GM12878 (cell line): ENCODE results near the gene SORBS2. TPM values are rescaled to one million over a fixed set of nuclear protein-coding genes. Genes with fewer than 3 reads are reported as not detected.

Experiments used
- ATAC-seq: fragments of 200-7000 bp; cut with Tn5 transposase; 3 replicates; pipeline ENCODE4 v1.9.1; 2020; ENCODE audit warnings: mild to moderate bottlenecking, moderate library complexity
- BruUV-seq: library from RNA; stranded (reverse); fragments of 400-500 nt; replicated peaks from 2 replicates; lab custom pipeline; 2021; lab: Mats Ljungman, UMichigan
- CTCF ChIA-PET: fragments of 300-600 bp; sonication (Branson Sonifier 250); formaldehyde crosslinking; extraction: SDS; loops from one replicate; lab custom pipeline; 2021; ENCODE audit warnings: inconsistent platforms; lab: Yijun Ruan, JAX
- POLR2A ChIA-PET: fragments of 350-600 bp; formaldehyde crosslinking; extraction: SDS; loops from one replicate; lab custom pipeline; 2021; ENCODE audit warnings: inconsistent platforms; lab: Charles Lee
- RAD21 ChIA-PET: fragments of 300-600 bp; sonication (Branson Sonifier 250); formaldehyde crosslinking; loops from one replicate; lab custom pipeline; 2023; ENCODE audit warnings: antibody characterized with exemption; ENCODE audit not compliant: unreplicated experiment; lab: Charles Lee
- SMC1A ChIA-PET: fragments of 300-600 bp; sonication (Branson Sonifier 250); formaldehyde crosslinking; loops from one replicate; lab custom pipeline; 2023; ENCODE audit not compliant: unreplicated experiment, uncharacterized antibody; lab: Charles Lee
- DNase-seq: peaks from one replicate; pipeline ENCODE4 v3.0.0-alpha.2; 2011; ENCODE audit warnings: low read depth, low spot score
- FAIRE-seq: peaks from 3 replicates; lab custom pipeline; 2011; peaks lifted over from hg19 to GRCh38; lab: Jason Lieb, UNC
- H2AFZ ChIP-seq: 2 replicates; pipeline ENCODE4 v1.6.0; 2011; ENCODE audit warnings: low read depth, low read length, control low read depth; ENCODE audit not compliant: control insufficient read depth
- H3K27ac ChIP-seq: 2 replicates; pipeline ENCODE4 v1.5.1; 2011; ENCODE audit warnings: control low read depth; ENCODE audit not compliant: control insufficient read depth, insufficient read depth
- H3K27me3 ChIP-seq, 2 experiments: replicated peaks in 1 of 2; 2 replicates each; pipeline versions ENCODE4 v1.6.0 to v1.6.1; 2011; ENCODE audit warnings: low read length in 1 of 2; ENCODE audit not compliant: control insufficient read depth in 2 of 2, insufficient read depth in 2 of 2
- H3K36me3 ChIP-seq, 2 experiments: 2 replicates each; pipeline ENCODE4 v1.5.1; 2011; ENCODE audit warnings: low read length in 1 of 2; ENCODE audit not compliant: control insufficient read depth in 2 of 2, insufficient read depth in 2 of 2
- H3K4me1 ChIP-seq: 2 replicates; pipeline ENCODE4 v1.6.1; 2011; ENCODE audit warnings: mild to moderate bottlenecking, low read length, moderate library complexity, mixed read lengths; ENCODE audit not compliant: control insufficient read depth, insufficient read depth
- H3K4me2 ChIP-seq: 2 replicates; pipeline ENCODE4 v1.6.0; 2011; ENCODE audit warnings: control low read depth; ENCODE audit not compliant: control insufficient read depth, insufficient read depth
- H3K4me3 ChIP-seq: fragments of 200-600 bp; sonication (generic); 2 replicates; pipeline ENCODE4 v1.5.1; 2016
- H3K79me2 ChIP-seq: 2 replicates; pipeline ENCODE4 v1.6.0; 2011; ENCODE audit warnings: low read length; ENCODE audit not compliant: control insufficient read depth, insufficient read depth
- H3K9ac ChIP-seq: 2 replicates; pipeline ENCODE4 v1.8.0; 2011; ENCODE audit warnings: low read length, control low read depth, mixed read lengths; ENCODE audit not compliant: control insufficient read depth, insufficient read depth
- H3K9me3 ChIP-seq: replicated peaks from 3 replicates; pipeline ENCODE4 v1.5.1; 2011; ENCODE audit warnings: mild to moderate bottlenecking, low read length; ENCODE audit not compliant: control insufficient read depth, insufficient read depth
- H4K20me1 ChIP-seq: 2 replicates; pipeline ENCODE4 v1.6.0; 2011; ENCODE audit not compliant: control insufficient read depth, insufficient read depth
- BHLHE40 ChIP-seq, 2 experiments: fragments of 450-650 bp in 1 of 2; IDR thresholded peaks; 2 replicates each; pipeline ENCODE4 v1.6.1; 2011 to 2017; ENCODE audit warnings: low read depth in 2 of 2, borderline replicate concordance in 1 of 2, improper control_type of control experiment in 1 of 2, low read length in 1 of 2, mild to moderate bottlenecking in 1 of 2
- BRCA1 ChIP-seq: IDR thresholded peaks from 2 replicates; pipeline ENCODE4 v1.6.1; 2011; ENCODE audit warnings: low read depth, low read length, improper control_type of control experiment
- HDAC6 ChIP-seq: fragments of 200-600 bp; sonication (generic); IDR thresholded peaks from one replicate; pipeline ENCODE4 v1.8.0; 2017; ENCODE audit warnings: antibody characterized with exemption; ENCODE audit not compliant: unreplicated experiment
- MYB ChIP-seq: fragments of 150-350 bp; IDR thresholded peaks from 2 replicates; pipeline ENCODE4 v1.6.1; 2014; ENCODE audit warnings: mild to moderate bottlenecking, low read depth, low read length, borderline replicate concordance
- SREBF1 ChIP-seq: IDR thresholded peaks from 2 replicates; pipeline ENCODE4 v1.6.1; 2012; ENCODE audit warnings: mild to moderate bottlenecking, low read length
- WGBS: methylation state at CpG from one replicate; pipeline ENCODE4 v1.1.6; 2016; ENCODE audit warnings: low lambda C conversion rate; ENCODE audit not compliant: insufficient replicate concordance, insufficient coverage; ENCODE audit errors: missing lambda C conversion rate; 5-methylcytosine and 5-hydroxymethylcytosine counted together
- in situ Hi-C: fragments of 300-500 bp; cut with MboI; formaldehyde crosslinking; loops from 9 replicates; pipeline ENCODE4 v1.14.3; 2018; ENCODE audit warnings: mixed read lengths
- intact Hi-C: fragments of 100-400 bp; cut with micrococcal nuclease; formaldehyde crosslinking; loops from one replicate; pipeline ENCODE4 v1.14.2; 2022; ENCODE audit not compliant: unreplicated experiment
- polyA plus RNA-seq, 11 experiments: library from polyadenylated mRNA; depleted of rRNA in 4 of 11; unstranded in 6 of 11; stranded (reverse) in 5 of 11; fragments of >200 nt; fragmentation: Nextera tagmentation in 4 of 11; fragmentation: Illumina TruSeq in 1 of 11; extraction: Ambion mirVana in 4 of 11; extraction: Trizol in 1 of 11; gene quantifications; 1 replicate in 1 of 11; 2 replicates in 10 of 11; pipeline versions ENCODE4 v1.2.1 to v1.2.3, GENCODE V29; 2011 to 2016; ENCODE audit warnings: inconsistent platforms in 2 of 11, missing spikeins in 2 of 11, low read depth in 1 of 11
- total RNA-seq, 4 experiments: library from RNA; depleted of rRNA in 3 of 4; stranded (reverse); fragments of >200 nt in 3 of 4; fragmentation: Illumina TruSeq in 1 of 4; extraction: Trizol in 1 of 4; gene quantifications; 2 replicates each; pipeline versions ENCODE4 v1.2.1 to v1.2.3, GENCODE V29; 2013 to 2021
- TF ChIP-seq, protein P1 (sequence below): fragments of 450-650 bp; formaldehyde crosslinking; IDR thresholded peaks from 2 replicates; pipeline ENCODE4 v1.5.0; 2022; ENCODE audit warnings: mild to moderate bottlenecking, missing genetic modification characterization

The SORBS2 gene
- total and polyA plus RNA-seq, 10 of the 15 experiments (the other 5 are each of a cell fraction or from before 2014, with no cell fraction given) = 0.06 to 3.0 (median 0.79) TPM

DNA sequence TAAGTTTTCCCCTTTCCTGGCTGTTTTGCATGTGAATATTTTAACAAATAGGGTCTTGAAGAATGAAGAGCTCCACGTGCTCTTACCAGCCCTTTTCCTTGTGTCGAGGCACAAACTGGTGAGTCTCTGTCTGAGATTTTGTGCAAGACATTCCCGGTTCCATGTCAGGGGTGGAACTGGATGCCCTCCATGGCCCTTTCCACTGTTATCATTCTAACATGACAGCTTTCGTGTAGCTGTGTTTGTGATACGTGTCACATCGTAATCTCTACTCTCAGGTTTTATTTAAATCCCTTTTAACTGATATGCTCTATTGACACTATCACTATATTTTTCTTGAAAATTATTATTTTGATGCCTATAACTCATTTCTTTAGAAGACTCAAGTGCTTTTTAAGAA is 130.4 kb downstream of the SORBS2 start:
- H3K9me3 ChIP-seq = no peaks in the 10 kb centered on the region
- ChIA-PET RAD21 (no interaction called here), CTCF (interaction anchor here (0.6 to 0.8 kb wide), 3 partner anchors 11 to 1679 kb away, joined by 3 read pairs; no protein-coding TSS in a partner anchor), POLR2A (no interaction called here), SMC1A (no interaction called here)
- H3K4me2 ChIP-seq = no peak overlapping the region
- no peak overlapping the region for H3K4me3 ChIP-seq
- in situ Hi-C loops = no loop called here
- ATAC-seq (no peak), FAIRE-seq (no peak), DNase-seq (no peak)
- no peaks in the 10 kb centered on the region for H3K79me2 ChIP-seq
- intact Hi-C loops = no loop called here
- H4K20me1 ChIP-seq = no peaks in the 10 kb centered on the region
- no peaks in the 10 kb centered on the region for H3K4me1 ChIP-seq
- H3K9ac ChIP-seq = no peak overlapping the region
- WGBS = 53% methylated on average over 6 of the region's 6 CpGs
- H3K27ac ChIP-seq = no peak overlapping the region
- no peak for TF ChIP-seq BRCA1
- TF ChIP-seq BHLHE40 (IDR thresholded peaks at IDR 0.05; ENCODE audit: borderline replicate concordance in 1 of 2, low read depth in 2 of 2, low read length in 1 of 2) = no peak
- TF ChIP-seq HDAC6 = no peak
- TF ChIP-seq SREBF1 = no peak
- TF ChIP-seq, protein P1, sequence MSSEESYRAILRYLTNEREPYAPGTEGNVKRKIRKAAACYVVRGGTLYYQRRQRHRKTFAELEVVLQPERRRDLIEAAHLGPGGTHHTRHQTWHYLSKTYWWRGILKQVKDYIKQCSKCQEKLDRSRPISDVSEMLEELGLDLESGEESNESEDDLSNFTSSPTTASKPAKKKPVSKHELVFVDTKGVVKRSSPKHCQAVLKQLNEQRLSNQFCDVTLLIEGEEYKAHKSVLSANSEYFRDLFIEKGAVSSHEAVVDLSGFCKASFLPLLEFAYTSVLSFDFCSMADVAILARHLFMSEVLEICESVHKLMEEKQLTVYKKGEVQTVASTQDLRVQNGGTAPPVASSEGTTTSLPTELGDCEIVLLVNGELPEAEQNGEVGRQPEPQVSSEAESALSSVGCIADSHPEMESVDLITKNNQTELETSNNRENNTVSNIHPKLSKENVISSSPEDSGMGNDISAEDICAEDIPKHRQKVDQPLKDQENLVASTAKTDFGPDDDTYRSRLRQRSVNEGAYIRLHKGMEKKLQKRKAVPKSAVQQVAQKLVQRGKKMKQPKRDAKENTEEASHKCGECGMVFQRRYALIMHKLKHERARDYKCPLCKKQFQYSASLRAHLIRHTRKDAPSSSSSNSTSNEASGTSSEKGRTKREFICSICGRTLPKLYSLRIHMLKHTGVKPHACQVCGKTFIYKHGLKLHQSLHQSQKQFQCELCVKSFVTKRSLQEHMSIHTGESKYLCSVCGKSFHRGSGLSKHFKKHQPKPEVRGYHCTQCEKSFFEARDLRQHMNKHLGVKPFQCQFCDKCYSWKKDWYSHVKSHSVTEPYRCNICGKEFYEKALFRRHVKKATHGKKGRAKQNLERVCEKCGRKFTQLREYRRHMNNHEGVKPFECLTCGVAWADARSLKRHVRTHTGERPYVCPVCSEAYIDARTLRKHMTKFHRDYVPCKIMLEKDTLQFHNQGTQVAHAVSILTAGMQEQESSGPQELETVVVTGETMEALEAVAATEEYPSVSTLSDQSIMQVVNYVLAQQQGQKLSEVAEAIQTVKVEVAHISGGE = no peak
- TF ChIP-seq MYB = no peak
- no peak overlapping the region for H2AFZ ChIP-seq
- no peaks in the 10 kb centered on the region for H3K27me3 ChIP-seq
- no TSS peak for BruUV-seq
- no peaks in the 10 kb centered on the region for H3K36me3 ChIP-seq
